GM11168 (cell line): ENCODE results near the gene WNT11.

ENCODE experiments used
- in situ Hi-C: fragments of 300-500 bp; cut with MboI; formaldehyde crosslinking; loops from one replicate; pipeline ENCODE4 v1.12.0; 2022; ENCODE audit warnings: low sequenced_read_pairs; ENCODE audit not compliant: unreplicated experiment

WNT11 gene

GRCh38 chr11:76159303-76159937 lies 46.9 kb downstream of the WNT11 start:
- in situ Hi-C loops = no loop called here

- in situ Hi-C loops = no loop called here
Observed at GRCh38 chr11:76158394-76159302, 47.7 kb downstream of the WNT11 start.

GRCh38 chr11:76157891-76158290 lies 48.4 kb downstream of the WNT11 start:
- in situ Hi-C loops = no loop called here

- in situ Hi-C loops = no loop called here
Observed at GRCh38 chr11:76156971-76157427, 49.3 kb downstream of the WNT11 start.

- in situ Hi-C loops = no loop called here
Observed at GRCh38 chr11:76155500-76156227, 50.6 kb downstream of the WNT11 start.

GRCh38 chr11:76153571-76153923 lies 52.8 kb downstream of the WNT11 start:
- in situ Hi-C loops = loop anchor here (5.0 kb wide), 1 partner anchor 256 kb away; no protein-coding TSS in a partner anchor

GRCh38 chr11:76152741-76153570 lies 53.3 kb downstream of the WNT11 start:
- in situ Hi-C loops = loop anchor here (5.0 kb wide), 1 partner anchor 256 kb away; no protein-coding TSS in a partner anchor

- in situ Hi-C loops = loop anchor here (5.0 kb wide), 1 partner anchor 255 kb away; no protein-coding TSS in a partner anchor
Observed at GRCh38 chr11:76152086-76152681, 54.1 kb downstream of the WNT11 start.

GRCh38 chr11:76151556-76152085 lies 54.7 kb downstream of the WNT11 start:
- in situ Hi-C loops = loop anchor here (5.0 kb wide), 1 partner anchor 254 kb away; no protein-coding TSS in a partner anchor

GRCh38 chr11:76150141-76150540 lies 56.2 kb downstream of the WNT11 start:
- in situ Hi-C loops = loop anchor here (5.0 kb wide), 1 partner anchor 253 kb away; no protein-coding TSS in a partner anchor

GRCh38 chr11:76149713-76150112 lies 56.6 kb downstream of the WNT11 start:
- in situ Hi-C loops = loop anchor here (5.0 kb wide), 1 partner anchor 252 kb away; no protein-coding TSS in a partner anchor

- in situ Hi-C loops = no loop called here
Observed at GRCh38 chr11:76148941-76149613, 57.2 kb downstream of the WNT11 start.

- in situ Hi-C loops = no loop called here
Observed at GRCh38 chr11:76148231-76148630, 58.1 kb downstream of the WNT11 start.

GRCh38 chr11:76147106-76147740 lies 59.1 kb downstream of the WNT11 start:
- in situ Hi-C loops = no loop called here

- in situ Hi-C loops = no loop called here
Observed at GRCh38 chr11:76143274-76143673, 63.0 kb downstream of the WNT11 start.

- in situ Hi-C loops = no loop called here
Observed at GRCh38 chr11:76141901-76142588, 64.3 kb downstream of the WNT11 start.

GRCh38 chr11:76140912-76141574 lies 65.3 kb downstream of the WNT11 start:
- in situ Hi-C loops = no loop called here
